Measurements from ENCODE around the gene SLIT3. TPM values are rescaled to one million over a fixed set of nuclear protein-coding genes. Genes with fewer than 3 reads are reported as not detected.
A peak's percentile ranks its signal among the peaks of the same experiment; 100 is the strongest.

The SLIT3 gene
- total RNA-seq, 2 donors from 2014 or later: 67.1 to 140 TPM

DNA sequence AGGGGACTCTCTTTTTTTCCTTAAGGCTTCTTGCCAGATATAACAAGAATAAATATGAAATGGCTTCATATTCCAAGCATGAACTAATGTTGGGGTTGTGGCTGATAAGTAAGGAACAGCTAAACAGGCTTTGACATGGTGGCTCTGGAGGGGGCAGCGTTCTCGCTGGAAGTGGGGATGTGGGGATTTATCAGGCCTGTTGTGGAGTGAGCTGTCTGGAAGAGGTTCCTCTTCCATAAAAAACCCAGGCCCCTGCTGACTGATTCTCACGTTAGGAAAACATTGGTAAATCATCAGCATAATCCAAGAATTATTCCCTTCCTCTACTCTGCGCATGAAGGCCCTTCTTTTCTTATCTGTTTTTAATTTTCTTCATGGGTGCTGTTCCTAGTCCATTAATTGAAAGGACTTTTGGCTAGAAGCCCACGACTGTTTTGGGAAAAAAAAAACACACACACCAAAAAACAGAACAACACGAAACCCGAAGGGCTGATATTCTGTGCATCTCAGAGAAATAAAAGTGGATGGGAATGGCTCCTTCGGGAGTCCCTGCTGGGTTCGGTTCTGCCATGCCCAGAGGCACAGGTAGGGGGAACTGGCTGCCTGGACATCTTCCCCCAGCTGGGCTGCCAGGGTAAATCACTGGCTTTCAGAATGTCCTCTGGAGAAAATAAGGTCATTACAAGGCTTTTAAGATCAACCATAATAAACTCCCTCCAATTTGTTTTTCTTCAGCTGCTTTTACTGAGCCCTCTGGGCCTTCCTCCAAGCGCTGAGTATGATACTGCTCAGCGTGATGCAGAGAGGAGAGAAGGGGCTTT is 297.0 kb downstream of the SLIT3 start:
- no peak for DNase-seq (ENCODE audit: low spot score)
- intact Hi-C loops (cut with DNase I): no loop called here

DNA sequence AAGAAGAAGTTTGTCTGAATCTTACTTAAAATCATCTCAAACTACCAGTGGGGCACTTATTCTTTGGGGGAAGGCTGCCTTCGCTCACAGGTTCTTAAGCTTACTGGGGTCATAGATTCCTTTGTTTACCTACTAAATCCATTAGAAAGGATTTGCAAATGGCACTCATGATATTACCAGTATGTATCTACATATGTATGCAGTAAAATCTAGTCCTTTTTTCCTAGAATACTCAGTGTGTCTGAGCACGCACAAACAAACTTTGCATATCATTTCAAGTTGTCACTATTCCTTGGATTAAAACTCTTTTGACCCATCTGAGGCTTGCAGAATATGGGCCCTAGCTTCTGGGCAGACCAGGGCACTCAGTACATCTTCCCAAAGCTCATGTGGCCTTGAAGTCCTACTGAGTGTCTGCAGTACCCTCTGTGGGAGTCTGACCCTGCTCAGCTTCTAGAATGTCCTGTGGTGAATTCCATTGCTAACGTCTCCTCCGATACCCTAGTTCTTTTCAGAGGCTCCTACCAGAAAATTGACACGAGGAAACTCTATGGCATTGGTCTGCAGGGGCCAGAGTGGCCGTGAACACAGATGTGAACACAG is 297.9 kb downstream of the SLIT3 start:
- no peak for DNase-seq (ENCODE audit: low spot score)
- intact Hi-C loops (cut with DNase I): no loop called here

DNA sequence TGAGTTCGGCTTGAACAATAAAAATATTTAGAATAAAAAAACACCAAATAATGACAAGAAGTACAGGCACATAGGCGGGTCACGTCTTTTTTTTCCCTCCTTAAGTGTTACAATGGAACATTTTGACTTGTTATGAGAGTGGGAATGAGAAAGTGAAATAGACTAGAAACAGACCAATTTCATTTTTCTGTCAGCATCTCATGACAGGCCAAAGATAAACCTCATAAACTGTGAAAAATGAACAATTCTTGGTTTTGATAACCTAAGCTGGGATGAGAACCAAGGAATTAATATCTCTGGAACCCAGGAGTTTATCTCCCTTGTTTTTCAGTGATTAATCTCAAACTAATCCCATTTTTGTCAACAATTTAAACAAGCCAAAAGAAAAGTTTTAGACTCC is 299.5 kb downstream of the SLIT3 start:
- intact Hi-C loops (cut with DNase I): no loop called here

DNA sequence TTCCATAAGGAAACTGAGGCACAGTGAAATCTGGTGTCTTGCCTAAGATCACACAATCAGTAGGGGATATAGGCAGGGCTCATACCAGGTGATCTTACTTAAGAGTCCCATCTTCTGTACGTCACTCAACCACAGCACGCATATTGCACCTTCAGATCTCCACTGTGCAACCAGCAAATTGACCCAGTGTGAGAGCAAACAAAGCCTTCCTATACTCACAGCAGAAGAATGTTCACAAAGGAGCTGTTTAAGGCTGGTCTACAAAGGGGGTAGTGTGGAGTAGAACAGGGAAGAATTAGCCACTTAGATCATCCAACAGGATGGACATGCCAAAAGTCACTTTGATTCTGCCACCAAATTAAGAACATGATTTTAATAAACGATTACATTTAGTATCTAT is 305.9 kb downstream of the SLIT3 start:
- intact Hi-C loops (cut with DNase I): loop anchor here in 1 of 2 donors (10.0 kb wide), 1 partner anchor 170 kb away; no protein-coding TSS in a partner anchor
- no peak for DNase-seq (ENCODE audit: low spot score)

More for the DNA sequence above, 299.5 kb downstream of the SLIT3 start:
- no peak for DNase-seq (ENCODE audit: low spot score)

DNA sequence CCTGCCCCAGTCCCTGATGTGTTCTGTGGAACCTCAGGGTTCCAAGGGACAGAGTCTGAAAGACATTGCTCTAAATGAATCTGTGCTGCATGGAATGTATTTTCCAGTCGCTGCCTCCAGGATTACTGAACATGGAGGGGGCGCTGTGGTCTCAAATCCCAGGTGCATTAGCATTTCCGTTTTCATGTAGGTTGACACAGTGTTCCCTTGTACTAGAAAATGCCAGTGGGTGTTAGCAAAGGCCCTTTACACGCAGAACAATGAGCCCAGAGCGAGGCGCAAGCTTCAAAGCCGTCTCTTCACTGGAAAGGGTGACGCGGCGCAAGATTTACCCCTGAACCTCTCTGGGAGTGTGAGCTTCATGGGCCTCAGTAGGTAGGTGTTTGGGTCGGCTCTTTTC is 308.3 kb downstream of the SLIT3 start:
- intact Hi-C loops (cut with DNase I): loop anchor here (5.0 to 10.0 kb wide), 3 partner anchors 172 to 585 kb away; partner anchors contain the start of gene SLIT3 (in 1 of the 2)
- no peak for DNase-seq (ENCODE audit: low spot score)

DNA sequence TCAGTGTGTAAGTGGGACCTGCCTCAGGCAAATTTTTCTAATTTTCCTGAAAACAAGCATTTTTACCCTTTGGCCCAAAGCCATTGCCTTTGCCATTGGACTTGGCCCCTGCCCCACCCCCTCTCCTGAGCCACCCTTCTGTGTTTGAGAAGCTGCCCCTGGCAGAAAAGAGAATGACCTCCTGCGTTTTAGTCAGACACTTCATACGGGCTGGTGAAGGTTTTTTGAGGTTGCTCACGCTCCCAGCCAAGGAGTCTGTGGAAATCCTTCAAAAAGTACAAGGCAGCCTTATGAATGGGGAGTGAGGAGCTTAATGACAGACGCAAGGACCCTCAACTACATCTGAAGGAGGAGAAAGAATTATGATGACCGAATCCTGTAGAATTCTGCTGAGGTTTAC is 308.9 kb downstream of the SLIT3 start:
- intact Hi-C loops (cut with DNase I): loop anchor here (5.0 to 10.0 kb wide), 3 partner anchors 173 to 585 kb away; partner anchors contain the start of gene SLIT3 (in 1 of the 2)
- DNase-seq (ENCODE audit: low spot score): no peak

DNA sequence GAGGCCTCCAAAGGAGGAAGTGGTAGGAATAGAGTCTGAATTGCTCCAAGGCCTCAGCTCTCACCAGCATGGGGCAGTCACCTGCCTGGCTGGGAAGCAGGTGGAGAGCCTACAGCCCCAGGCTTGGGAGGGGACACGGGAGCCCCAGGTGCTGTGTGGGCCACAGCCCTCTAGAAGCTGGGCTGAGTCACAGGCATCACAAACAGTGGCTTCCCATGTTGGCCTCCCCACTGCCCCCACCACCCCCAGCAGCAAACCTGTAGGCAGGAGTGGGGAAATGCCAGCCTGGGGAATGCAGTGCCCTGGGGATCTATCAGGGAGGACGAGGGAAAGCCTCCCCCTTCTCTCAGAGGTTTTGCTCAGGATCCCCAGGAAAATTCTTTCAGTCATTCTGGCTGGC is 309.6 kb downstream of the SLIT3 start:
- DNase-seq (ENCODE audit: low spot score): no peak
- intact Hi-C loops (cut with DNase I): loop anchor here (5.0 to 10.0 kb wide), 3 partner anchors 173 to 586 kb away; partner anchors contain the start of gene SLIT3 (in 1 of the 2)

DNA sequence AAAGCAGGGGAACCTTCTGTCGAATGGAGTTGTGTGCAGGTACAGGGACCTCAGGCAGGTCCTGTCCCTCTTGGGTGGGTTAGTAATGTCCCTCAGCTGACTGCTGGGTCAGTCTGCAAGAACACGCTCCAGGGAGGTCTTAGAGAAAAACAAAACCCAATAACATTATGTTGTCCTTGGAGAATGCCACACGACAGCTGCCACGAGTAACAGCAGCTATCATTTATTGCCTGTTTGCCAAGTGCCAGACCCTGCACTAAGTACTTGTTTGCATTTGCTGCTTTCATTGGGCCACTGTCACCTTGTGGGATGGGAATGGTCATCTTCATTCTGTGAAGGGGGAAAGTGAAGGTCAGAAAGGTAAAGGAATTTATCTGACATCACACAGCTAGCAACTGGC is 310.3 kb downstream of the SLIT3 start:
- intact Hi-C loops (cut with DNase I): loop anchor here (5.0 to 10.0 kb wide), 3 partner anchors 174 to 587 kb away; partner anchors contain the start of gene SLIT3 (in 1 of the 2)
- DNase-seq (ENCODE audit: low spot score): no peak

DNA sequence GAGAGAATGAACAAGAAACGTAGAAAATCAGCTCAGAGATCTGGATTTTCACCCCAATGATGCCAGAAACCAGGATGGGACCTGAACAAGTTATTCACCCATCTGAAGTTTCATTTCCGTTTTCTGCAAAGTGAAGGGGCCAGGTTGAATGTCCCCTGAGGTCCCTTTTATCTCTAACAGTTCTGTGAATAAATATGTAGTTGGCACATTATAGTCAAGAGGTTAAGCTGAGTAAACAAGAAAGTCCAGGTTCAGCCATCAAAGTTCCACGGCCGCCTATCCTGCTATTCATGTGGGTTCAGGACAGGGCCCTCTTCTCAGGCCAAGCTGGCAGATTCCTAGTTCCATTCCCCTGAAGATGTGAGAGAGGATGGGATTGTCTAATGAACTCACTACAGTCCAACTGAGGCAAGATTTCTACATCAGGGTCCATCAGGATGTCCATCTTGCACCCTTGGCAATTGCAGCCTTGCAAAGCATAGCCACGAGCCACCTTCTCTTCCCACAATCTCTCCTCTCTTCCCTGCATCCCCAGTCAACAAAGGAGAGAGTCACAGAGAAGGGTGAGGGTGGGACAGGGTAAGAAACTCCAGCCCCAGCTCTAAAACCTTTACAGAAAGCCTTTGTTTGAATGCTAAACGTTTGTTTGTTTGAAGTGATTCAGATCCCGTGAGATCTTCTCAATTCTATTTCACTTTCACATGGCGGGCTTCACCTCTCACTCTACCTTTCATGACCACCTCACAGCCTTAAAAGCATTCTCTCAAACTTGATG is 311.0 kb downstream of the SLIT3 start:
- DNase-seq (ENCODE audit: low spot score): no peak
- intact Hi-C loops (cut with DNase I): loop anchor here (5.0 to 10.0 kb wide), 4 partner anchors 175 to 587 kb away; partner anchors contain the start of gene SLIT3 (in 2 of the 2)

DNA sequence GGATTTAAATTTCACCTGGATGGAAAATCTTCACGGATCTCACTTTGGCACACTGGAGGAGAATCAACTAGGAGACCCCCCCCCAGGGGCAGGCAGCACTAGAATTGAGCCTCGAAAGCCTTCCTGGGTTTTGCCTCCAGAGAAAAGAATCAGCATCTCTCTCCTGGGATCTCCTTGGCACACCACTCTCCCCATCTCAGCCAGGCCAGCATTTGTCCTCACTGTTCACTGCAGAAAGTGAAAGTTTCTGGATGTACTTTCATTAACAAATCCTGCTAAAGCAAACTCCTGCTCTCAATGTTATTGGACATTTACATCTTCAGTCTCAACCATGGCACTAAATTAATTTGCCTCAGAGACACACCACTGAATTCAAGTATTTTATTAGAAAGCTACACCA is 312.2 kb downstream of the SLIT3 start:
- DNase-seq (ENCODE audit: low spot score): no peak
- intact Hi-C loops (cut with DNase I): loop anchor here (5.0 to 10.0 kb wide), 2 partner anchors 314 to 566 kb away; partner anchors contain the start of gene SLIT3 (in 1 of the 2)

DNA sequence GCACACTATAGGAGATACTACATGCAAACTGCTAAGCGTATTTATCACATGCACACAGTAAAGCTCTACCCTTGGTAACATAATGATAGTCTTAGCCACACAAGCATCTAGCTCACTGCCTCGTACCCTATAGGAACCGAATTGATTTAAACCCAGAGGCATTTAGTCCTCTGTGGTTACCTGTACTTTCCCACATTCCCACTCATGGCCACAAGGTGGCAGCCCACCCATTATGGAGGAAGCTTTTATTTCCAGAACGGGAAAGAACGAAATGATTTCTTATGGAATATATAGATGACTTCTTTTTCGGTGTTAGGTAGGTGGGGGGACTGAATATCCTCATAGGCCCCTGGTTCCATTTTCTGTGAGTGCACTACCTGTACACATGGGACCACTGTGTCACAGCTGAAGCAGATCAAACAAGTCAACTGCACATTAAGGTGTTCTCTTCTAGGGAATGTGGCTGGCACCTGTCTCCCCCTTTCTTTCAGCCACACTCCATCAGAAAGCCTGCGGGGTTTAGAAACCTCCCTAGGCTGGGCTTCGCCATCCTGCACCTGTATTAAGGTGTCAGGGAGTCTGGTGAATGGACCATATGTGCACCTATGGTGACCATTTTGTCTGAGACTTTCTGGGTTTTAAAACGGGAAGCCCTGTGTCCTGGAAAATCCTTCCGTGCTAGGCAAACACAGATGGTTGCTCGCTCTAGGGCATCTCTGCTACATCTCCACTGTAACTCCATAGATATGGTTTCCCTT is 313.2 kb downstream of the SLIT3 start:
- DNase-seq (ENCODE audit: low spot score): peak; percentile 86
- intact Hi-C loops (cut with DNase I): loop anchor here (5.0 to 10.0 kb wide), 2 partner anchors 315 to 567 kb away; partner anchors contain the start of gene SLIT3 (in 1 of the 2)

DNA sequence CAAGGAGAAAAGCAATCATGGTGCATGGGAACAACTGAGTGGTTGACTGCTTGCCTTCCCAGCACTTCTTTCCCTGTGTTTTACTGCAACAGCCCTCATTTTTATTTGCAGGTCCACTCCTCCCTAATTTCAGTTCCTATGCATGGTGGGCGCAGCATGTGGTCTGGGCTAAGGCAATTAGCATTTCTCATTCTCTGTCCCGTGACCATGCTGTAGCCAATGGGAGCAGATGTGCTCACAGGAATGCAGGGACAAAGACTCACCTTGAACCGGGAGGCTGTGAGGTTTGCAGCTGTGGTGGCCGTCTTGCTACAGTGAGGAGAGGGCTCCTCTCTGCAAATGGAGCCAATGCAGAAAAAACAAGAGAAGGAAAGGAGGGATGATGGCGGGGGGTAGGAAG is 315.5 kb downstream of the SLIT3 start:
- intact Hi-C loops (cut with DNase I): loop anchor here (5.0 to 10.0 kb wide), 2 partner anchors 317 to 569 kb away; partner anchors contain the start of gene SLIT3 (in 1 of the 2)

DNA sequence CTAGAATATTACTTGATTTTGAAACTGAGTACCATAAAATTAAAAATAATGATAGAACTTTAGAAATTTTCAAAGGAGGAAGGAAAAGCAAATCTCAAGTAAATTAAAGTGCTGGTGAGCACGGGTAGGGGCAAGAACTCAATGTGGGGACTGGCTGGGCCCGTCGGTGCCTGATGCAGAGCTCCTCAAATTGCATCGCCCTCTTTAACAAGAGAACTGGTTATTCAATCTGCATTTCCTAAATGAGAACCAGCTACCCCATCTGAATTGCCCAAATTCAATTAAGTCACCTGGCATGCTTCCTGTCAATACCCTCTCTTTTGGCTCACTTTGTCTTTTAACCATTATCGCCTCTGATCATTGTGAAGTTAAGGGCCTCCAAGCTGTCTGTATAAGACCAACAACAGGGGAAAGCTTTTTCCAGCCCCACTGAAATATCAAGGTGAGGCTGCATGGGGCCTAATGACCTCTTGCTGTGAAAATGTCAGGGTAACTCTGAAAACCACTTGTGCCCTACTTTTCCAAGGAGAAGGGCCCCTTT is 316.7 kb downstream of the SLIT3 start:
- DNase-seq (ENCODE audit: low spot score): no peak
- intact Hi-C loops (cut with DNase I): loop anchor here in 1 of 2 donors (10.0 kb wide), 1 partner anchor 571 kb away; no protein-coding TSS in a partner anchor

More for the DNA sequence above, 315.5 kb downstream of the SLIT3 start:
- no peak for DNase-seq (ENCODE audit: low spot score)

DNA sequence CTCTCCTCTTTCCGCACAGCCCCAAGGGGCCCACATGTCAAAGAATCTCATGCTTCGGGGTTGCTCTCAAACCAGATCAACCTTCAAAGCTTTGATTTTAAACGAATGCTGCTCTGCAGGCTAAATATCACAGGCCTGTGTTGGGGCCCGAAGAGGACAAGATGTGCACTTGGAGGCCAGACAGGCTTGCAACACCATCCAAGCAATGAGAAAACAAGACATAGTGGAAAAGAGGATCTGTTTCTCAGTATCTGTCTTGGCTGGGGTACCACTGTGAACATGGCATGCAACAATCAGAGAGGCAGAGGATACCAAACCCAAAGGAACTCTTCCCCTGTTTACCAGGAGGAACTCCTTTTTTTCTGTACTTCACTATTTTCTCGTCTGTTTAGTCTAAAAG is 321.8 kb downstream of the SLIT3 start:
- intact Hi-C loops (cut with DNase I): no loop called here
- DNase-seq (ENCODE audit: low spot score): no peak

DNA sequence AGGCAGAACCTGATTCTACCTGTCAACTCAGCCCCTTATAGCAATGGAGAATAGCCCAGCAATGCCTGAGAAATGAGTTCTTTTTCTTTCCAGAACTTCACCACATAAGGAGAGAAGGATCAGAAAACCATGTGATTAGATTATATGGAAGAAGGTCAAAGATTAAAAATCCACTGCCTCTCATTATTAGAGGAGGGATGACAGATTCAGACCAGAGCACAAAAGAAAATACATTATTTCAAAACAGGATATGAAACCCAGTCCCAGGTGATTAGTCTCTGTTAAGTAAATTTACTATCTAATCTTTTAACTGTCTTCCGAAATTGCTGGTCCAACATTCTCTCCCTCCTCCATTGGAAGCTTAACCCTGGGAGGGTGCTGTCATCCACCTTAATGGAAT is 322.4 kb downstream of the SLIT3 start:
- intact Hi-C loops (cut with DNase I): no loop called here

DNA sequence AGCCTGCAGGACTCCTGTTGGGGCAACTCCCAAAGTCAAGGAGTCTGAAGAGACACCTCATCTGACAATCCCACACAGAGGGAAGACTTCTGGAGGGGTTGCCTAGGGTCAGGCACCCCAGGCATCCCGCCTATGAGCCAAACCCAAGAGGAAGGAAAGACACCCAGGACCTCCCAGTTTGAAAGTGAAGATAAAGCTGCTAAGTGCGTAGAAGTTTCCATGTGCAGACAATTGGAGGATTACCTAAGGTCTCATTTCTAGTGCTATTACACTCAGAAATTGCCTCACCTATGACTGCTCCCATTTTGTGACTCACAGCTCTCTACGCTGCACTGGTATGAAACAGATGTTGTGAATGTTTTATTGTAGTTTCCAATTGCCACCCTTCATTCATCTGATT is 322.9 kb downstream of the SLIT3 start:
- DNase-seq (ENCODE audit: low spot score): no peak
- intact Hi-C loops (cut with DNase I): no loop called here

More for the DNA sequence above, 322.4 kb downstream of the SLIT3 start:
- DNase-seq (ENCODE audit: low spot score): no peak

DNA sequence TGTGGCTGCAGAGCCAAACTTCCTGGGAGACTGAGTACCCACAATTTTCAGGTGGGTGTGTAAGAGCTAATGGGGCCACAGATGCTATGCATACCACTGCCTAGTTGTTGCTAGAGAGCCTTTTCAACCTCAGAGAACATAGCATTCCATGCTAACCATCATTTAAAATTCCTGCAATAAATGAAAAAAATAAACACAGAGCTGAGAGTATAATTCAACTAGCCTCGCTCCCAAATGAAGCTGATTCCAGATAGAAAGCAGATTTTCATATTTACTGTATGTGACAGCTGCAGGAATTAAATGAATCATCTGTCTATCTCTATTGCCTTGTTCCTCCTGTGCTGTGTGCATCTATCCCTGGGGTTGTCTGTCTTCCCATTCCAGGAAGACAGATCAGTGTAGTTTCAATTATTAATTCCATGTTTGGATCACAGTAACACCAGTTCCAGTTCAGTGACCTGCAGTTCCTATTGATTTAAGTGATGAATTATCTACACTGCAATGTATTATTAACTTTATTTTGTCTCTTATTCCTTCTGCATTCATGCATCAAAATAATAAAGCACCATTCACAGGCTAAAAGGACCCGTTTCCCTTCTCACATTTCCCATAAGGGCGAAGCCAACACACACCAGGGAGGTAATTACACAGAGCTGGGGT is 324.5 kb downstream of the SLIT3 start:
- DNase-seq (ENCODE audit: low spot score): no peak
- intact Hi-C loops (cut with DNase I): no loop called here

DNA sequence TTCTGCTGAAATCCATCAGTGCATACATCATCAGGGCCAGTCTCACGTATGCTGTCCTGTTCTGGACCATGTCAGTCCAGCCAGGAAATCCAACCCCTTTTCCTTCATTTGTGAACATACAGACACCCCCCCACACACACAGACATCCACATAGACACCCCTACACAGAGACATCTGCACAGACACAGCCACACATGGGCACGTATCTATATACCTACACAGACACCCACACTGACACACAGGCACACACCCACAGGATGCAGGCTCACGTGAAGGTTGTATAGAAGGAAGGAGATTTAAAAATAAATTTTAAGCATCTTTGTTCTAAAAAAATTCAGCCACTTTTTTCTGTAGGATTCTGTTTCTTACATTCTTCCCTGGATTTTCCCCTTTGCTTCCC is 325.6 kb downstream of the SLIT3 start:
- intact Hi-C loops (cut with DNase I): no loop called here

More for the DNA sequence above, 325.6 kb downstream of the SLIT3 start:
- DNase-seq (ENCODE audit: low spot score): no peak
